SJCRH30 (cell line): ENCODE data around the gene DNPEP. TPM values are rescaled to one million over a fixed set of nuclear protein-coding genes. Genes with fewer than 3 reads are reported as not detected.

Experiments used
- DNase-seq, 2 experiments: peaks; one replicate each; pipeline ENCODE4 v3.0.0-alpha.2; 2015 to 2020
- H3K27ac ChIP-seq: fragments of 250-450 bp; sonication (Bioruptor Pico); 2 replicates; pipeline ENCODE4 v1.5.1; 2020; ENCODE audit warnings: mild to moderate bottlenecking, moderate library complexity
- H3K27me3 ChIP-seq: fragments of 250-450 bp; sonication (Bioruptor Pico); 2 replicates; pipeline ENCODE4 v1.5.1; 2020; ENCODE audit warnings: mild to moderate bottlenecking, moderate library complexity
- H3K36me3 ChIP-seq: fragments of 250-450 bp; sonication (Bioruptor Pico); 2 replicates; pipeline ENCODE4 v1.5.1; 2020; ENCODE audit warnings: mild to moderate bottlenecking, moderate library complexity
- H3K4me1 ChIP-seq: fragments of 250-450 bp; sonication (Bioruptor Pico); 2 replicates; pipeline ENCODE4 v1.5.1; 2020; ENCODE audit warnings: mild to moderate bottlenecking, moderate library complexity
- H3K4me3 ChIP-seq: fragments of 250-450 bp; sonication (Bioruptor Pico); 2 replicates; pipeline ENCODE4 v1.5.1; 2020; ENCODE audit warnings: mild to moderate bottlenecking, moderate library complexity
- H3K9me3 ChIP-seq: fragments of 250-450 bp; sonication (Bioruptor Pico); replicated peaks from 2 replicates; pipeline ENCODE4 v1.5.1; 2020; ENCODE audit warnings: mild to moderate bottlenecking, moderate library complexity
- total RNA-seq: library from RNA; depleted of rRNA; stranded (reverse); fragments of >200 nt; shearing (Covaris generic); gene quantifications from 2 replicates; pipeline ENCODE4 v1.2.3, GENCODE V29; 2014; rRNA removed

The DNPEP gene
- total RNA-seq, 1 experiment from 2014 or later, result 33.1 TPM

DNA sequence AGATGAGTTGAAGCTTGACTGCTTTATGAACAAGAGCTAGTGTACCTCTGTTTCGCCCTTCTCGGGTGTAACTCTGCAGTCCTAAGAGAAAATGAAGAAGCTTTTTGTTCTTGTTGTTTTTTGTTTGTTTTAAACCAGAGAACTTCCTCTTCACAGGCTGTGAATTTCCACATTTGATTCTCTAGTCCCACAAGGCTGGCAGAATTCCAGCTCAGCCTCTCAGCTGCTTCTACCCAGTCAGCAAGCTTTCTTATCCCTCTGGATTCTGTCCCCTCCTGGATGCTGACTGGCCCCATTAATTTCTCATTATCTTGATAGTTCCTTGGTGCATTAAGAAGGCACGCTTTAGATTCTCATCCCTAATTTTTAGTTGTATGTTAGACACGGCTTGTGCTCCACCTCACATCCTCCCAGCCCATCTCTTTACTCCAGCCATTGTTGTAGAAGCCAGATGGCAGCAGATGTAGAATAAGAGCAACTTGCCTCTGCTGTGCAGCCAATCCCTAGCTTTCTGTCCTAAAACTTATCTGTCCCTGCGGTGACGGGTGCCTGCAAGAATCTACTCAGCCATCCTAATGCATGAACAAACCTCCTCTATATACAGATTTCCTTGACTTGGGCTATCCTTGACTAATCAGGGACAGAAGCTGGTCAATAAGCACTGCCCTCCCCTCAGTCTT, 42.8 kb downstream of the DNPEP start:
- H3K9me3 ChIP-seq, result no peaks in the 10 kb centered on the region
- H3K36me3 ChIP-seq, result no peaks in the 10 kb centered on the region
- H3K4me3 ChIP-seq, result no peak overlapping the region
- H3K4me1 ChIP-seq, result peaks cover 13% of the 10 kb centered on the region
- peak; percentile 63 to 84 for DNase-seq
- H3K27me3 ChIP-seq, result no peaks in the 10 kb centered on the region; the same call in 1 of the 2 replicates
- H3K27ac ChIP-seq, result no peak overlapping the region

DNA sequence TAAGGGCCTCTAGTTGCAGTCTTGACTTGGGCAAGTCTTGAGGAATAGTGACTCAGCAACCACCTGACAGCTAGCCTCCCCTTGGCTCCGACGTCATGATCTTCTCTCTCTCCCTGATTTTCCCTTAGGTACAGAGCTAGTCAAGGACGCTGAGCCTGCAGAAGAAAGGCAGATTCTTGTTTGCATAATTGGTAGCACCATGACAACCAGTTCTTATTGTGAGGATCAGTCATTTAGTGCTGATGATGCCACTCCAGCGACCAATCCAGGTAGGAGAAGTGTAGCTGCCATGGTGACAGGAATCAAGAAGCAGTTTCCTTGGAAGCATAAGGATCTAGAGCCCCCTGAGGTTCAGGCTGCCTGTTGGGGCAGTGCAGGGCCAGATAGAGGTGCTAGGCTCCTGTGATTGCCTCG, 52.3 kb downstream of the DNPEP start:
- no peak for DNase-seq
- Histone ChIP-seq H3K4me1 (no peaks in the 10 kb centered on the region), H3K27ac (no peak overlapping the region), H3K36me3 (no peaks in the 10 kb centered on the region), H3K27me3 (no peaks in the 10 kb centered on the region; the same call in none of the 2 replicates), H3K9me3 (no peaks in the 10 kb centered on the region), H3K4me3 (no peak overlapping the region)

DNA sequence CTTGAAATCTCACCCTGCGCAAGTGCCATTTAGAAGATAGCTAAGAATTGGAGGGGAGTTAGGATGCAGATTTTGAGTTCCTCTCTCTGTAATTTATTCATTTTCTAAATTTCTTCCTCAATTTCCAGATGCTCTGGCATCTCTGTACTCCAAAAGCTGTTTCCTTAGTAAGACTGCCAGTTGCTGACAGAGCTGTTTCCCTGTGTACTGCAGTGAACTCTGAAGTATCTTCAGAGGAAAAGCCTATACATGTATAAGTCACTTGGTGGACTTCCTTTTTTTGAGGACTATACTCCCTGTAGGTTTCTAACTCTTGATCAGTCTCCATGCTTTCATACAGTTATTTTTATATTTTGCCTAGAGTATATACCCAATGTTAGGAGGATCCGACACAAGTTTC, 53.6 kb downstream of the DNPEP start:
- Histone ChIP-seq H3K27me3 (no peaks in the 10 kb centered on the region; the same call in none of the 2 replicates), H3K4me3 (no peak overlapping the region), H3K36me3 (no peaks in the 10 kb centered on the region), H3K4me1 (no peaks in the 10 kb centered on the region), H3K27ac (no peak overlapping the region), H3K9me3 (no peaks in the 10 kb centered on the region)
- DNase-seq, result no peak

DNA sequence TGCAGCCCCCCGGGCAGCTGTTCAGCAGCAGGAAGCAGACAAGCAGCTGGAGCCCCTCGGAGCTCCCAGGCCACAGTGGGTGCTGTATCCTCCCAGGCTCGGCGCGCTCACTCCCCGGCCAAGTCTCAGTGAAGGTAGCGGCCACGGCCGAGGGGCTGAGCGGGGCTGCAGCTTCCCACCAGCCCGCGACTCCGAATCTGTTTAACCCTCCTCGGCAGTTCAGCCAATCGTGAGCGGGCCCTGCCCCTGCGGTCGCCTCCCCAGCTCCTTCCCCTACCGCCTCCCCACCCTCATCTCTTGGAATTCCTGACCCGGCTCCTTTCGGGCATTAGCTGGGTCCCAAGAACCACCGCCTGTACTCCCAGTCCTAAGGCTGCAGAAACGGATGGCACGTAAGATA, 55.2 kb downstream of the DNPEP start, which contains the start of gene RESP18:
TSS of gene RESP18 (minus strand) at position 203 of the 400 bp plus-strand sequence.
- no peaks in the 10 kb centered on the region for H3K9me3 ChIP-seq
- no peak within 1 kb of the TSS for H3K4me3 ChIP-seq
- no peak within 1 kb of the TSS for H3K27ac ChIP-seq
- DNase-seq, result no peak
- H3K27me3 ChIP-seq, result no peaks in the 10 kb centered on the region; the same call in none of the 2 replicates
- no peaks in the 10 kb centered on the region for H3K4me1 ChIP-seq
- no peaks in the 10 kb centered on the region for H3K36me3 ChIP-seq

DNA sequence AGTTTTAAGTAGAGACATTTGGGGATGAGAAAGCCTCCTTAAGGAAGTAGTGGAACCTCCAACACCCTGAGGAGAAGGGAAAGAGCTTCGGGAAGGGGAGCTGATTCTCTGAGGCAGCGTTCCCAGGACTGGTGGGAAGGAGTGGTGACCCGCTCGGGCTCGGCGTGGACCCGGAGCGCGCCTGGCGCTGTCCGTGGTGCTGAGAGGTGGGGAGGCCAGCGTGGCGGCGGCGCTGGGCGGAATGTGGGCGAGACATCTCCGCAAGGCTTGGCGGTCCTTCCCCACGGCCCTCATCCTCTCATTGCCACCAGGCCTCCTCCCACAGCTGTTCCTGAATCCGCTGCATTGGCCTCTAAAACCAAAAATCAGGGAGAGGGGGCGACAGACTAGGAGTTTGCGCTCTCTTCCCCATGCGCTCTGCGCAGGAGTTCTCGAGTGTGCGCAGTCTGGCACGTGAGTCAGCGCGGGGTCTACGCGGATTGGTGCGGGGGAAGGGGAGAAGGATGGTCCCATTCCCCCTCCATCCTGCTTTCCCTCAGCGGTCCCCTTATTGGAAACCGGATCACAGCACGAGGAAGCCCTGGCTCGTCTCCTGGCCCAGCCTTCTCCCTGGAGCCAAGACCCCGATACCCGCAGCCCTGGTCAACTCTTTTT, 56.0 kb downstream of the DNPEP start:
- H3K27ac ChIP-seq, result no peak overlapping the region
- H3K4me3 ChIP-seq, result no peak overlapping the region
- DNase-seq, result no peak
- H3K9me3 ChIP-seq, result no peaks in the 10 kb centered on the region
- H3K4me1 ChIP-seq, result no peaks in the 10 kb centered on the region
- no peaks in the 10 kb centered on the region for H3K36me3 ChIP-seq
- H3K27me3 ChIP-seq, result no peaks in the 10 kb centered on the region; the same call in none of the 2 replicates

DNA sequence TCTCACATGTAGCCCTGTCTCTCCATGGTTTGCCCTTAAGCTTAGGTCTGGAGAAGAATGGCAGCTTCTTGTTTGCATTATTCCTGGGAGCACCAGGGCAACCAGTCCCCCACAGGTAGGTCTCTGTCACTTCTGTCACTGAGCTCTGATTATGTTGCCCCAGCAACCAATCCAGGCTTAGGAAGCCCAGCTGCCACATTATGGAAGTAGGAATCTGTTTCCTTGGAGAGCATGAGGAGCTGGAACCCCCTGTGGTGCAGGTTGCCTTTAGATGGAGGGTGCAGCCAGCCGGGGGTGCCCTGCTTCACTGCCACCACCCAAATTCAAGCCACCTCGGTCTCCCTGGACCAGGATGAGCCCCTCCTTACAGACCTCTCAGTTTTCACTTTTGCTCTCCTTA, 60.0 kb downstream of the DNPEP start:
- no peak for DNase-seq
- Histone ChIP-seq H3K4me1 (no peaks in the 10 kb centered on the region), H3K27ac (no peak overlapping the region), H3K36me3 (no peaks in the 10 kb centered on the region), H3K4me3 (no peak overlapping the region), H3K27me3 (no peaks in the 10 kb centered on the region), H3K9me3 (no peaks in the 10 kb centered on the region)

DNA sequence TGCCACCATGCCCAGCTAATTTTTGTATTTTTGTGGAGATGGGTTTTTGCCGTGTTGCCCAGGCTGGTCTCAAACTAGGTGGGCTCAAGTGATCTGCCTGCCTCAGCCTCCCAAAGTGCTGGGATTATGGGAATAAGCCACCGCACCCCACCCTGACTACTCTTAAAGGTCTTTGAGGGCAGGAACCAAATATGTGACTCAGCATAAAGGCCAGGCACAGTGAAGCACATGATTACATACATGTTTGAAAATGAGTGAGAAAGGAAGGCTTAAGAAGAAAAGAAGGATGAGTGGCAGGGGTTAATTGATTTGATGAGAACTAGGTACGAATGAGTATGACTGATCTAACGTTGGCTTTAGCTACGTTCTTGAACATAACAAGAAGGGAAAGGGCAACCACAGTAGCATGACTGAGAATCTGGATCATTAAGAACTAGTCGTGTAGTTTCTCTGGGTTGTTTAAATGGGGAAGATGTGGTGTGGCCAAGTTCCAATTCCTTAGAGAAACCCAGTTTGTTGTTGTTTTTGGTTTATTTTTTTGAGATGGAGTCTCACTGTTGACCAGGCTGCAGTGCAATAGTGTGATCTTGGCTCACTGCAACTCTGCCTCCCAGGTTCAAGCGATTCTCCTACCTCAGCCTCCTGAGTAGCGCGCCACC, 61.9 kb downstream of the DNPEP start:
- no peak for DNase-seq

DNA sequence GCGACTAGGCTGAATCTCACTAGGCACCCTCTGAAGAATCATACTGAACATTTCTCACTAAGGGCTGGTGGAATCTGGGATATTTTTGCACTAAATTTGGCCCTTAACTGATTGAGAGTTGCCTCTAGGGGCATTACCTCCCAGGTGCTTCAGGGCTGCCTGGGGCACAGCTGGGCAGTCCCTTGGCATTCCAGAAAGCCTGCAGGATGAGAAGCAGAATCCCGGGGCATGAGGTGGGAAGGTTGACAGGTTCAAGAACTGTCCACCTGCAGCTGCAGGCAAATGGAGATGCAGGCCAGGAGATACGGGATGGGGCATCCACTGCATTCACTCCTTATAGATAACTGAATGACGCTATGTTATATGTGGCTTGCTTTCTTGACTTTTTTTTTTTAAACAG, 62.6 kb downstream of the DNPEP start:
- no peaks in the 10 kb centered on the region for H3K27me3 ChIP-seq
- no peak overlapping the region for H3K27ac ChIP-seq

More for the DNA sequence above, 61.9 kb downstream of the DNPEP start:
- Histone ChIP-seq H3K27ac (no peak overlapping the region), H3K9me3 (no peaks in the 10 kb centered on the region), H3K36me3 (no peaks in the 10 kb centered on the region), H3K27me3 (no peaks in the 10 kb centered on the region), H3K4me1 (no peaks in the 10 kb centered on the region), H3K4me3 (no peak overlapping the region)

DNA sequence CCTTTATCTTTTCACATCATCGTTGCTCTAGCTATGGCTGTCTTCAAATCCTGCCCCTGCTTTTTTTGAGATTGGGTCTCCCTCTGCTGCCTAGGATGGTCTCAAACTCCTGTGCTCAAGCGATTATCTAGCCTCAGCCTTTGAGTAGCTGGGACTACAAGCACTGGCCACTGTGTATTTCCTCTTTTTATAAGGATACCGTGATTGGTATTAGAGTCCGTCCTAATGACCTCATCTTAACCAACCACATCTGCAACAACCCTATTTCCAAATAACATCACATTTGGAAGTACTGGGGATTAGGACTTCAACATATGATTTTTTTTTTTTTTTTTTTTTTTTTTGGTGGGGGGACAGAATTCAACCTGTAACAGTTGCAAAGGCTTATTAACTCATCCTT, 64.3 kb downstream of the DNPEP start:
- no peaks in the 10 kb centered on the region for H3K9me3 ChIP-seq
- H3K4me3 ChIP-seq, result no peak overlapping the region
- no peak for DNase-seq
- no peaks in the 10 kb centered on the region for H3K27me3 ChIP-seq
- no peaks in the 10 kb centered on the region for H3K4me1 ChIP-seq
- no peak overlapping the region for H3K27ac ChIP-seq
- no peaks in the 10 kb centered on the region for H3K36me3 ChIP-seq

More for the DNA sequence above, 62.6 kb downstream of the DNPEP start:
- Histone ChIP-seq H3K4me3 (no peak overlapping the region), H3K36me3 (no peaks in the 10 kb centered on the region), H3K9me3 (no peaks in the 10 kb centered on the region), H3K4me1 (no peaks in the 10 kb centered on the region)
- DNase-seq, result no peak

Other genes with a start within 250 kb of the DNPEP start
- gene NHEJ1, start 227.1 kb downstream of the DNPEP start, total RNA-seq, result 19.6 and 21.7 TPM in 2 replicates
- gene SLC23A3, start 217.9 kb downstream of the DNPEP start, total RNA-seq, result 0.10 and 0.13 TPM in 2 replicates
- gene CNPPD1, start 211.0 kb downstream of the DNPEP start, total RNA-seq, result 13.0 and 13.3 TPM in 2 replicates
- 32.0 and 38.0 TPM in 2 replicates for gene RETREG2, start 209.6 kb downstream of the DNPEP start, total RNA-seq
- gene ZFAND2B, start 181.1 kb downstream of the DNPEP start, total RNA-seq, result 16.0 and 16.2 TPM in 2 replicates
- gene ABCB6, start 169.0 kb downstream of the DNPEP start, total RNA-seq, result 18.6 and 26.5 TPM in 2 replicates
- 35.3 and 37.8 TPM in 2 replicates for gene ATG9A, start 158.3 kb downstream of the DNPEP start, total RNA-seq
- 19.2 and 28.7 TPM in 2 replicates for gene ANKZF1, start 158.1 kb downstream of the DNPEP start, total RNA-seq
- 2.9 and 4.2 TPM in 2 replicates for gene GLB1L, start 142.5 kb downstream of the DNPEP start, total RNA-seq
- gene STK16, start 142.4 kb downstream of the DNPEP start, total RNA-seq, result 11.0 and 12.7 TPM in 2 replicates
- gene TUBA4B, start 134.7 kb downstream of the DNPEP start, total RNA-seq, result 0.08 TPM in 1 of 2 replicates, not detected in the other
- 188 and 197 TPM in 2 replicates for gene TUBA4A, start 134.0 kb downstream of the DNPEP start, total RNA-seq
- gene DNAJB2, start 108.5 kb downstream of the DNPEP start, total RNA-seq, result 16.8 and 19.4 TPM in 2 replicates
- not detected in 2 replicates for gene PTPRN, start 78.5 kb downstream of the DNPEP start, total RNA-seq
- gene RESP18, start 55.2 kb downstream of the DNPEP start, total RNA-seq, result not detected in 2 replicates
- gene DES, start 30.5 kb upstream of the DNPEP start, total RNA-seq, result 331 and 376 TPM in 2 replicates
- gene SPEG, start 46.9 kb upstream of the DNPEP start, total RNA-seq, result 21.3 and 26.2 TPM in 2 replicates
- gene GMPPA, start 111.0 kb upstream of the DNPEP start, total RNA-seq, result 21.9 and 22.1 TPM in 2 replicates
- 0.46 and 0.67 TPM in 2 replicates for gene ASIC4, start 126.6 kb upstream of the DNPEP start, total RNA-seq
- 41.8 and 44.0 TPM in 2 replicates for gene CHPF, start 155.9 kb upstream of the DNPEP start, total RNA-seq
- gene TMEM198, start 156.1 kb upstream of the DNPEP start, total RNA-seq, result 8.1 and 8.2 TPM in 2 replicates
- gene OBSL1, start 183.6 kb upstream of the DNPEP start, total RNA-seq, result 67.8 and 71.6 TPM in 2 replicates
- 0.65 and 1.4 TPM in 2 replicates for gene INHA, start 184.4 kb upstream of the DNPEP start, total RNA-seq
- 11.0 and 20.2 TPM in 2 replicates for gene STK11IP, start 209.9 kb upstream of the DNPEP start, total RNA-seq
- 0.76 and 1.3 TPM in 2 replicates for gene SLC4A3, start 239.7 kb upstream of the DNPEP start, total RNA-seq